RCC 7860 (cell line): ENCODE results near the gene JAK3.
"Not testable (repeated sequence)": the region's sequence is repeated elsewhere in the genome, so short reads cannot be mapped to it uniquely, and the experiment has no call there.

Source experiments
- DNase-seq: peaks from one replicate; pipeline ENCODE4 v3.0.0-alpha.2; 2015; ENCODE audit warnings: low spot score
- FAIRE-seq: peaks from 2 replicates; lab custom pipeline; 2012; peaks lifted over from hg19 to GRCh38; lab: Jason Lieb, UNC

Gene JAK3

DNA sequence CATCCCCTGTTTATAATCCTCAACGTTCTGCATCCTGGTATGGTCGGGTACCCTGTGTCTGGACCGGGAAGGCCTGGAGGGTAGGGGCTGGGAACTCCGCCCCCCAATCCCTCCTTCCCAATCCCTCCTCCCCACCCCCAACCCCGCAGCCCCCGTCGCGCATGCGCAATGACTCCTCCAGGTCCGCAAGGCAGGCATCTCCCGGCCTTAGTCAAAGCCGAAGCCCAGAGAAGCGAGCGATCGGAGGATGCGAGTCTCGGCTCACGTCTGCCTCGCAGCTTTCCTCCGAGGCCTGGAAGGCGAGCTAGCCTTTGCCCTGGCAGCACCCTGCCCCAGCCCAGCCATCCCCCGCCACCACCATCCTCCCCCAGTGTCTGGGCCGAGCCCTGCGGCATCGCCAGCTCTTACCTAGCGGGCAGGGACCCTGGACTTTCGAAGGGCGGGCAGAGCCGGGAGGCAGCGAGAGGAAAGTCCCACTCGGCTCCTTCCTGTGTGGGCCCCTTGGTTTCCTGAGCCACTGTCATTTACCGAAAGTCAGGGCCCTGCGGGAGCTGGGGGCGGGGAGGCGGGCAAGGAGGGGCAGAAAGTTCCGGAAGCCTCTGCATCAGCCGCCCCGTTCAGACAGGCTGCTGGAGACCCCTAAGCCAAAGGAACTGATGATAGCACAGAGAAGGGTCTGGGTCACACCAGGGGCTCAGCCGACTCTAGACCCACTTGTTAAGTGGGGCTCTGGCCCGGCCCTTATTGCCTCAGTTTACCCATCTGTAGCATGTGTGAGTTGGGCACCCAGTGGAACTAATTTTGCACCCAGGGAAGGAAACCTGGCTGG, at the start of gene JAK3:
Gene JAK3, minus strand, starts transcription at position 445 of the 829 bp plus-strand sequence. CDS start 3,565 bp downstream, outside the sequence.
- FAIRE-seq (no peak), DNase-seq (no peak)

DNA sequence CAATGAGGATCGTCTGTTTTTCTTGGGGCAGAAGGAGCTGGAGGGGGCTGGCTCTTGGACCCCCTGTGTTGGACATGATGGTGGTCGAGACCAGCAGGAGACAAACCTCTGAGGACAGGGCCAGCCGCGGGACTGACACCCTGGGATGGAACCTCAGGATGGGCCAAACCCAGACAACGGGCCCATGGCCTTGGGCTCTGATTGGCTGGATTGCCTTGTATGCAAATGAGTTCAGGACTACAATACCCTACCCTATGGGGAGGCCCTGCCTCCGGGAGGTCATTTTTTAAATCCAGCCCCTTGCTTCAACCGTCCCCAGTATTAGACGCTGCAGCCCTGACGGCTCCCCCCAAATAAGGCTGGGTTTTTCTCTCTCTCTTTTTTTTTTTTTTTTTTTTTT, 46.0 kb upstream of the JAK3 start:
- no peak for DNase-seq
- FAIRE-seq = no peak

DNA sequence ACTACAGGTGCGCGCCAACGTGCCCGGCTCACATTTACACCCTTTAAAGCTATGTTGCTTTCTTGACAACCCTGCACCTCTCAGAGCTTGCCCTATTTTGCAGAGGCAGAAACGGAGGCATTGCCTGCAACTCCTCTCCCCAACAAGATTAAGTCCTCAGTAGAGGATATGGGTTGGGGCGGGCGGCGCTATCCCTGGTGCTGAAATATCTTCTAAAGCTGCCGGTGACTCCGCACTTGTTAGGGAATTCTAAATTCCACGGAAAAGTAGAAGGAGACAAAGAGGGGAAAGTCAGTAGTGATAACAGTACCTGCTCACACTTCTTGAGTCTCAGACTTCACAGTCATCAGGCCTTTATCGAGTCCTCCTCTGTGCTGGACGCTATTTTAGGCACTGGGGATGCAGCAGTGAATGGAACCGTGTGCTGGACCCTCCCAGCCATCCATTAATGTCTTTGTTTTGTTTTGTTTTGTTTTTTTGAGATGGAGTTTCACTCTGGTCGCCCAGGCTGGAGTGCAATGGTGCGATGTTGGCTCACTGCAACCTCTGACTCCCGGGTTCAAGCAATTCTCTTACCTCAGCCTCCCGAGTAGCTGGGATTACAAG, 41.9 kb upstream of the JAK3 start:
- DNase-seq = no peak
- FAIRE-seq = no peak

DNA sequence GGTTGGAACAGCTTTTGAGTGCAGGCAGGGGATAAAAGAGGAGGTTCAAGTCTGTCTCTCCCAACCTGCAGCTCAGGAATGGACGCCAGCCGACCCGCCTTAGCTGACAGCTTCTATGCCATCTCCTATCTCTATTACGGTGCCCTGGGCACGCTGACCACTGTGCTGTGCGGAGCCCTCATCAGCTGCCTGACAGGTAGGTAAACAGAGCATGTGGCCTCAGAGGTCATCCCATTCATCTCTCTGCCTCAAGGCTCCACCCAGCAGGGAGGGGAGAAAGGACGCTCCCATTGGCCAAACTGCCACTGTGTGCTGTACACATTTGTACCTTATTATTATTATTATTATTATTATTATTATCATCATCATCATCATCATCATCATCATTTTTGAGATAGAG, 40.5 kb upstream of the JAK3 start:
- DNase-seq (no peak), FAIRE-seq (no peak)

DNA sequence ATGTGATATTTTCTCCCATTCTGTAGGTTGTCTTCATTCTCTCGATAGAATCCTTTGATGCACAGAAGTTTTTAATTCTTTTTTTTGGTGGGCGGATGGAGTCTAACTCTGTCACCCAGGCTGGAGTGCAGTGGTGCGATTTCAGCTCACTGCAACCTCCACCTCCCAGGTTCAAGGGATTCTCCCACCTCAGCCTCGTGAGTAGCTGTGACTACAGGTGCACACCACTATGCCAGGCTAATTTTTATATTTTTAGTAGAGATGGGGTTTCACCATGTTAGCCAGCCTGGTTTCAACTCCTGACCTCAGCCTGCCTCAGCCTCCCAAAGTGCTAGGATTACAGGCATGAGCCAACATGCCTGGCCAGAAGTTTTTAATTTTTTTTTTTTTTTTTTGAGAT, 39.4 kb upstream of the JAK3 start:
- not testable (repeated sequence) for DNase-seq, FAIRE-seq

DNA sequence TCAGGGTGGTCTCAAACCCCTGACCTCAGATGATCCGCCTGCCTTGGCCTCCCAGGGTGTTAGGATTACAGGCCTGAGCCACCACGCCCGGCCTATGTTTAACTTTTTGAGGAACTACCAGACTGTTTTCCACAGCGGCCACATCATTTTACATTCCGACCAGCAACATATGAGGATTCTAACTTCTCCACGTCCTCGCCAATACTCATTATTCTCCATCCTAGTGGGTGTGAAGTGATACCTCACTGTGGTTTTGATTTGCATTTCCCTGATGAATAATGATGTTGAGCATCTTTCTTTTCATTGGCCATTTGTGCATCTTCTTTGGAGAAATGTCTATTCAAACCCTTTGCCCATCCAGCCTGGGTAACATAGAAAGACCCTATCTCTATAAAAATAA, 38.7 kb upstream of the JAK3 start:
- DNase-seq (no peak), FAIRE-seq (no peak)

DNA sequence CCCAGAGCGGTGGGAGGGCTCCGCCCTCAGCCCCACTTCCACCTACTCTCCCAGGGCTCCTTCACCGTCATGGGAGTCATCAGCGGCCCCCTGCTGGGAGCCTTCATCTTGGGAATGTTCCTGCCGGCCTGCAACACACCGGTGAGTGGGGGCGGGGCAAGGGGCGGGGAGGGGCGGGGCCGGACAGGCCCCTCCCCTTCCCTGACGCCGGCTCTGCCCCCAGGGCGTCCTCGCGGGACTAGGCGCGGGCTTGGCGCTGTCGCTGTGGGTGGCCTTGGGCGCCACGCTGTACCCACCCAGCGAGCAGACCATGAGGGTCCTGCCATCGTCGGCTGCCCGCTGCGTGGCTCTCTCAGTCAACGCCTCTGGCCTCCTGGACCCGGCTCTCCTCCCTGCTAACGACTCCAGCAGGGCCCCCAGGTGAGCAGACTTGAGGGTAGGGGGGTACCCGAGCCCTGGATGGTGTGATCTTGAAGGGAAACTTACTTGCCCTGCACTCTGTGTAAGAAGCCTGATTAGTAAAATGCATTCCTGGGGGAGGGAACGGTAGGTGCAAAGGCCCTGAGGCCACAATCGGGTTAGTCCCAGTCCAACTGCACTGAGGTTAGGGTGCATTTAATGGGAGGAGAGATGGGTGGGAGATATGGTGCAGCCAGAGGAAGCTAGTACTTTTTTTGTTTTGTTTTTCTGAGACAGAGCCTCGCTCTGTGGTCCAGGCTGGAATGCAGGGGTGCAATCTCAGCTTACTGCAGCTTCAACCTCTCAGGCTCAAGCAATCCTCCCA, 36.0 kb upstream of the JAK3 start:
- no peak for FAIRE-seq

DNA sequence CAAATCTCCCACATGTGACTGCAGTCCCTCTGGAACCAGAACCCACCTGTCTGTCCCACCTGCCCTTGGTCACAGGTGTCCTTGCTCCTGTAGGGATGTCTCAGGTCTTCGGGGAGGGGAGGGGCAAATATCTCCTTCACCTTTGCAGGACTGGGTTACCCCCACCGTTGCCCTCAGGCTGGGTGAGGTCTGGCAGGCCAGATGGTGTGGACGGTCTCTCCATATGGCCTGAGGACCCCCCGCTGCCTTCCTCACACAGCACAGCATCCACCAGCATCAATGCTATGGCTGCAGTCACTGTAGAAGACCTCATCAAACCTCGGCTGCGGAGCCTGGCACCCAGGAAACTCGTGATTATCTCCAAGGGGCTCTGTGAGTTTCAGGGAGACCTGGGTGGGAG, 33.9 kb upstream of the JAK3 start:
- DNase-seq = no peak
- no peak for FAIRE-seq

More for the DNA sequence above, 36.0 kb upstream of the JAK3 start:
- no peak for DNase-seq

DNA sequence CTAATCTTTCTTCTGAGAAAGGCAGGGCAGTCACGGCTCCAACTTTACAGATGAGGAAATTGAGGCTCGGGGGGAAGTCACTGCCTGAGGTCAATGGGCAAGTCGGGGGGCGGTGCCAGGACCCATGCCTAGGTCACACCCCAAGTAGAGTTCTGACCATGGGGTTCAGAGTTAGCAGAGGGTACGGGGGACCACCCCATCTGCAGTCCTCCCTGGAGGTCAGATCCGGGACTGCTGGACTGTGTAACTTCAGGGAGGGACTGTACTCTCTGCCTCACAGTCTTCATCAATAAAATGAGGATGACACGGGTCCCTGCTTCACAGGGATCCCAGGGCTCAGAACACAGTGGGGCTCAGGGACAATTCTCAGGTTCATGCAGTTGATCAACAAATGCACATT, 31.7 kb upstream of the JAK3 start:
- FAIRE-seq = no peak

DNA sequence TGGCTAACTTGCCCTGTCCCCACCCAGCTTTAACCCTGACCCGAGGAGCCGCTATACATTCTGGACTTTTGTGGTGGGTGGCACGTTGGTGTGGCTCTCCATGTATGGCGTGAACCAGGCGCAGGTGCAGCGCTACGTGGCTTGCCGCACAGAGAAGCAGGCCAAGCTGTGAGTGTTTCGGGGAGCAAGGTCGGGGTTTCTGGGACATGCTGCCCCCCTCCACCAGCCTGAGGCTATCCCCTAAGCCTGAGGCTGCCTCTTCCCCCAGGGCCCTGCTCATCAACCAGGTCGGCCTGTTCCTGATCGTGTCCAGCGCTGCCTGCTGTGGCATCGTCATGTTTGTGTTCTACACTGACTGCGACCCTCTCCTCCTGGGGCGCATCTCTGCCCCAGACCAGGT, 29.9 kb upstream of the JAK3 start:
- DNase-seq = no peak
- no peak for FAIRE-seq

More for the DNA sequence above, 31.7 kb upstream of the JAK3 start:
- DNase-seq = no peak

DNA sequence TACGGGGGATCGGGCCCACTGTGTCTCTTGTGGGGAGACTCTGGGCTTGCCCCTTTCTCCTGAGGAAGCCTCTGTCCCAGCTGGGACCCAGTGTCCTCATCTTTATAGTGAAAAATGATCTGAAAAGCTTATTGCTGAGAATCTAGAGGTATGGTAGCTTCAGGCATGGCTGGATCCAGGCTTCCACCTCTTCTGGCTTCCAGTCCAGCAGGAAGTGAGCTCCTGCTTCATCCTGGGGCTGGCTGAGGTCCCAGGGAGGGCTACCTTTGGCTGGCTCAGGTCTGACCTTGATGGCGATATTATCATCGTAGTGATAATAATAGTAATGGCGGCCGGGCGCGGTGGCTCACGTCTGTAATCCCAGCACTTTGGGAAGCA, 27.0 kb upstream of the JAK3 start:
- FAIRE-seq = no peak
- DNase-seq = no peak

DNA sequence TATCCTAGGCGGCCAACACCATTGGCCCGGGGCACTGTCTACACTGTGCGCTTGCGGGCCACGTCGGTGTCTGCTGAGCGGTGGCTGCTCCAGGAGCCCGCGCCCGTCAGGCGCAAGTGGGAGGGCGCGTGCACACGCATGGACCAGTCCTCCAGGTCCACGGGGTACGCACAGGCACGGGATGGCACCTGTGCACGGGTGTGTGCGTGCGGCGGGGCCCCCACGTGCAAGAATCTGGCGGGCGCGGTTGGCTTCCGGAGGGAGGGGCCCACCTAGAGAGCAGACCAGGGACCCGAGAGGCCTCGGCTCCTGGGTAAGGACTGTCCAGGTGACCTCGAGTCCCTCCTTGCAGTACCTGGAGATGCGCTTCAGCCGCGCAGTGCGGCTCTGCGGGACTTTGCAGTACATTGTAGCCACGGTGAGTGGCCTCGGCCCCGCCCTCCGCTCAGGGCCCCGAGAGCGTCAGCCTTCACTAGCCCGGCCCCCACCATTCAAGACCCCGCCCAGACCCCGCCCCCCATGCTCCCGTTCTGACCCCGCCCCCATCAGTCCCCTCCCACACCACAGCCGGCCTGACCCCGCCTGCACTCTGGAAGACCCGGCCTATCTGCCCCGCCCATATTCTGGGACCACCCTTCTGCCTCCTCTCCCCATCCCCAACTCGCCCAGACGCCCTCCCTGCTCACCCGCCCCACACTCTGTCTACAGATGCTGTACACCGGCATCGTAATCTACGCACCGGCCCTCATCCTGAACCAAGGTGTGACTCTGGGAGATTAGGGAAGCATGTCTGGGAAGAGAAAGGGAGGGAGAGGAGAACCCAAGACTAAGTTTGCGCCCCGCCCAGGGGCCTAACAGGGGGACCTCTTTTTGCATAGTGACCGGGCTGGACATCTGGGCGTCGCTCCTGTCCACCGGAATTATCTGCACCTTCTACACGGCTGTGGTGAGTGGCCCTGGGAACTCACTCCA, 26.3 kb upstream of the JAK3 start:
- FAIRE-seq (no peak), DNase-seq (no peak)

DNA sequence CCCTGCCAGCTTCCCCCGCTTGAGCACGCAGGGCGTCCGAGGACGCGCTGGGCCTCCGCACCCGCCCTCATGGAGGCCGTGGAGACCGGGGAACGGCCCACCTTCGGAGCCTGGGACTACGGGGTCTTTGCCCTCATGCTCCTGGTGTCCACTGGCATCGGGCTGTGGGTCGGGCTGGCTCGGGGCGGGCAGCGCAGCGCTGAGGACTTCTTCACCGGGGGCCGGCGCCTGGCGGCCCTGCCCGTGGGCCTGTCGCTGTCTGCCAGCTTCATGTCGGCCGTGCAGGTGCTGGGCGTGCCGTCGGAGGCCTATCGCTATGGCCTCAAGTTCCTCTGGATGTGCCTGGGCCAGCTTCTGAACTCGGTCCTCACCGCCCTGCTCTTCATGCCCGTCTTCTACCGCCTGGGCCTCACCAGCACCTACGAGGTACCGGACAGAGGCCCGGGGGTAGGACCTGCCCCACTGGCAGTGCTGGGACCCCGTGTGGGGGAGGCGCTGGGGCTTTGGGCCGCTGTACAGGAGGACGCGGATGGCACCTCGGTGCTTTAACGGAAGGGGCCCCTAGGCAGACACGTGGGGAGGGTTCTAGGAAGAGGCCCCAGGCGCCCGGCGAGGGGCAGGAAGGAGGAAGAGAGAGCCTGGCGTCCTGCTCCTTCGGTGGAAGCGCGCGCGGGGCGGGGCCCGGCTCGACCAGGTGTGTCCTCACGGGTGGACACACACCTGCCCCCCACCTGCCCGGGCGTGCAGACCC, 24.6 kb upstream of the JAK3 start:
- FAIRE-seq = no peak
- DNase-seq = no peak

DNA sequence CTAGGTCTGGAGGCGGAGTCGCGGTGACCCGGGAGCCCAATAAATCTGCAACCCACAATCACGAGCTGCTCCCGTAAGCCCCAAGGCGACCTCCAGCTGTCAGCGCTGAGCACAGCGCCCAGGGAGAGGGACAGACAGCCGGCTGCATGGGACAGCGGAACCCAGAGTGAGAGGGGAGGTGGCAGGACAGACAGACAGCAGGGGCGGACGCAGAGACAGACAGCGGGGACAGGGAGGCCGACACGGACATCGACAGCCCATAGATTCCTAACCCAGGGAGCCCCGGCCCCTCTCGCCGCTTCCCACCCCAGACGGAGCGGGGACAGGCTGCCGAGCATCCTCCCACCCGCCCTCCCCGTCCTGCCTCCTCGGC, 24.1 kb upstream of the JAK3 start, which contains the start of gene SLC5A5:
Gene SLC5A5, plus strand, starts transcription at position 68 of the 373 bp plus-strand sequence. CDS start 375 bp downstream, outside the sequence.
- DNase-seq (no peak), FAIRE-seq (no peak)

DNA sequence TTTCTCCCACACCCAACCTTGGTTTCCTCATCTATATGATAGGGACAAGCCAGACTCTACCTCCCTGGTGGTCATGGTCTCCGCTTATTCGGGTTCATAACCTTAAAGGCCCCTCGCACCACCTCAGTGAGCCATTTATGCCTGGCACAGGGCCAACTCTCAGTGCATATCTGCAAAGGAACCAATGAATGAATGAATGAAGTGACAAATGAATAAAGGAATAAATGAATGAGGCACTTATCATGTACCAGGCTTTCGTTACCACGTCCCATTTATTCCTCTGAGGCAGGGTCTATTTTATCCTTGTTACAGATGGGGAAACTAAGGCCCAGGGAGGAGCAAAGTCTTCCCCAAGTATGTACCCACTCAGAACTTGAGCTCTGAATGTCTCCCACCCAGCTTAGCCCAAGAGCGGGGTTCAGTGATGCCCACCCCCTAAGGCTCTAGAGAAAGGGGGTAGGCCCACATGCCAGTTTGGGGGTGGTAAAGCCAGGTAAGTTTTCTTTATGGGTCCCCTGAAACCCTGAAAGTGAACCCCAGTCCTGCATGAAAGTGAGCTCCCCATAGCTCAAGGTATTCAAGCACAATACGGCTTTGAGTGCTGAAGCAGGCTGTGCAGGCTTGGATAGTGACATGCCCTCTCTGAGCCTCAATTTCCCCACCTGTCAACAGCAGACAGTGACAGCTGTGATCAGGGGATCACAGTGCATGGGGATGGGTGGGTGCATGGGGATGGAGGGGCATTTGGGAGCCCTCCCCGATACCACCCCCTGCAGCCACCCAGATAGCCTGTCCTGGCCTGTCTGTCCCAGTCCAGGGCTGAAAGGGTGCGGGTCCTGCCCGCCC, 23.5 kb upstream of the JAK3 start:
- DNase-seq (no peak), FAIRE-seq (no peak)

DNA sequence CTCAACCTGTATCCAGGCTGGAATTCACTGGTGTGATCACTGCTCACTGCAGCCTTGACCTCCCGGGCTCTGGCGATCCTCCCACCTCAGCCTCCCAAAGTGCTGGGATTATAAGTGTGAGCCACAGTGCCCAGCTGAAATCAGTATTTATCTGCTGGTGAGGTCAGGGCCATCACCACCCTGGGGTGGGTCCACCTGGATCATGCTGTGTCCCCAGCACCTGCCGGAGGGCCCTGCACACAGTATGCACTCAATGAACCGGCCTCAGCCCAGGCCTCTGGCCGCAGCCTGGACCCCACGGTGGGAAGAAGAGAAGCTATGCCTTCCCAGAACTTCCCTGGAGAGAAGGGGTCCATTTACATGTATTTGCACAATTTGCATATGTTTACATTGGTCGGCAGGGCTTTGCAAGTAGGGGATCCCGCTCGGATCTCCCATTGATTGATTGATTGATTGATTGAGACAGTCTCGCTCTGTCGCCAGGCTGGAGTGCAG, 21.4 kb upstream of the JAK3 start:
- DNase-seq (no peak), FAIRE-seq (no peak)

DNA sequence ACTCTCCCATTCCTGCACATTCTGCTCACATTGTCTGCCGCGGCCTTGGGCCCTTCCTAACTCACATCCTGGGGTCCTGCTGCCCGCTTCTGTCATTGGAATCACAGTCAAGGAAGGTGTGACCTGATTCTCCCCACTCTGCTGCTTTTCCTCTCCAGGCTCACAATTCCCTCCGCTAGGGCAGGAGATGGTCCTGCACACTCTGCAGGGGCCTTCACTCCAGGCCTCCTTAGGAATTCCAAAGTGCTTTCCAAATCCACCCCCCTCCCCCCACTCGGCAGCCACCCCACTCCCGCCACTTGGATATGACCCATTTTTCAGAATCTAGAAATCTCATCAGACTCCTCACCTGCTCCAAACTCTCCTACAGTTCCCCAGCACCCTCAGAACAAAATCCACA, 20.9 kb upstream of the JAK3 start:
- FAIRE-seq = no peak

DNA sequence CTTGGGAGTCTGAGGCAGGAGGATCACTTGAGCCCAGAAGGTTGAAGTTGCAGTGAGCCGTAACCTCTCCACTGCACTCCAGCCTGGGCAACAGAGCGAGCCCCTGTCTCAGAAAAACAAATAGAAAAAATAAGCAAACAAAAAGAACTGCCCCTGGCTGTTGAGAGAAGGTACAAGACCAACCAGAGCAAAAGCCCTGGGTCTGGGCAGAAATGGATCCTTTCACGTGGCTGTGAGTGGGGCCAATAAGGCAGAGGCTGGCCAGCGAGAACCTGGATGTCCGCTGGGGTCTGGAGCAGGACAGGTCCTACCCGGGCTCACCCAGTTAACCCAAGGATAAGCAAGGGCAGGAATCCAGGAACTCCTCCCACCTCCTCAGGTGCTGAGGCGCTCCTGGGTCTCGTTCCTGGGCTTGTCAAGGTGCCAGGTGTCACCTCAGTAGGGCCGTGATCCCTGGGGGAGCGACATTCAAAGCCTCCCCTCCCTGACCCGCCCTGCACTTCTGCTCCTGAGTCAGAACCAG, 19.2 kb upstream of the JAK3 start:
- FAIRE-seq (no peak), DNase-seq (no peak)

More for the DNA sequence above, 20.9 kb upstream of the JAK3 start:
- no peak for DNase-seq
